H9 (cell line): ENCODE data around the gene ASPHD1. TPM values are rescaled to one million over a fixed set of nuclear protein-coding genes. Genes with fewer than 3 reads are reported as not detected.

Source experiments
- DNase-seq: peaks from one replicate; pipeline ENCODE4 v3.0.0-alpha.2; 2017
- H2AFZ ChIP-seq: one replicate; pipeline ENCODE4 v1.6.1; 2013; ENCODE audit warnings: mild to moderate bottlenecking, low read length, control low read depth, moderate library complexity
- H2AK5ac ChIP-seq: 2 replicates; pipeline ENCODE4 v1.6.1; 2013; ENCODE audit warnings: low read length, control low read depth, mixed read lengths; ENCODE audit not compliant: insufficient read length
- H2BK120ac ChIP-seq: one replicate; pipeline ENCODE4 v1.6.1; 2013; ENCODE audit warnings: low read depth, mild to moderate bottlenecking, low read length, control low read depth, inconsistent platforms; ENCODE audit not compliant: poor library complexity, severe bottlenecking
- H2BK12ac ChIP-seq: 2 replicates; pipeline ENCODE4 v1.6.1; 2013; ENCODE audit warnings: low read length, control low read depth, mixed read lengths, low read depth; ENCODE audit not compliant: insufficient read length
- H2BK15ac ChIP-seq: 2 replicates; pipeline ENCODE4 v1.6.1; 2013; ENCODE audit warnings: low read depth, low read length, control low read depth
- H2BK20ac ChIP-seq: one replicate; pipeline ENCODE4 v1.6.1; 2013; ENCODE audit warnings: low read depth, mild to moderate bottlenecking, low read length, control low read depth, inconsistent platforms; ENCODE audit not compliant: poor library complexity, severe bottlenecking
- H2BK5ac ChIP-seq: 2 replicates; pipeline ENCODE4 v1.6.1; 2013; ENCODE audit warnings: low read length, control low read depth, mixed read lengths; ENCODE audit not compliant: insufficient read length
- H3K14ac ChIP-seq: 2 replicates; pipeline ENCODE4 v1.6.1; 2013; ENCODE audit warnings: low read length, control low read depth; ENCODE audit not compliant: insufficient read depth
- H3K18ac ChIP-seq: 2 replicates; pipeline ENCODE4 v1.6.1; 2013; ENCODE audit warnings: low read depth, mild to moderate bottlenecking, mixed read lengths, low read length, control low read depth; ENCODE audit not compliant: insufficient read length
- H3K23ac ChIP-seq: 2 replicates; pipeline ENCODE4 v1.6.1; 2013; ENCODE audit warnings: low read length, control low read depth, mixed read lengths, low read depth; ENCODE audit not compliant: insufficient read length
- H3K23me2 ChIP-seq: 2 replicates; pipeline ENCODE4 v1.6.1; 2013; ENCODE audit warnings: low read depth, mild to moderate bottlenecking, mixed read lengths, low read length, control low read depth; ENCODE audit not compliant: insufficient read length, poor library complexity, severe bottlenecking
- H3K27ac ChIP-seq: 2 replicates; pipeline ENCODE4 v1.5.1; 2013; ENCODE audit warnings: low read length, control low read depth, mixed read lengths, low read depth; ENCODE audit not compliant: insufficient read length
- H3K27me3 ChIP-seq: 2 replicates; pipeline ENCODE4 v1.6.1; 2013; ENCODE audit warnings: low read length, control low read depth, inconsistent platforms; ENCODE audit not compliant: insufficient read depth
- H3K4ac ChIP-seq: 2 replicates; pipeline ENCODE4 v1.6.1; 2013; ENCODE audit warnings: low read depth, mild to moderate bottlenecking, control low read depth, inconsistent platforms, low read length, moderate library complexity
- H3K4me1 ChIP-seq: 2 replicates; pipeline ENCODE4 v1.6.1; 2013; ENCODE audit warnings: low read length, control low read depth, inconsistent platforms; ENCODE audit not compliant: insufficient read depth
- H3K4me2 ChIP-seq: 2 replicates; pipeline ENCODE4 v1.6.1; 2013; ENCODE audit warnings: low read length, control low read depth, mixed read lengths; ENCODE audit not compliant: insufficient read length, insufficient read depth
- H3K56ac ChIP-seq: 2 replicates; pipeline ENCODE4 v1.6.1; 2013; ENCODE audit warnings: low read depth, mild to moderate bottlenecking, mixed read lengths, low read length, control low read depth; ENCODE audit not compliant: insufficient read length
- H3K79me1 ChIP-seq: 2 replicates; pipeline ENCODE4 v1.6.1; 2013; ENCODE audit warnings: low read depth, mild to moderate bottlenecking, moderate library complexity, low read length, control low read depth, inconsistent platforms; ENCODE audit not compliant: insufficient read depth, poor library complexity, severe bottlenecking
- H3K79me2 ChIP-seq: 2 replicates; pipeline ENCODE4 v1.6.1; 2013; ENCODE audit warnings: low read length, control low read depth, inconsistent platforms; ENCODE audit not compliant: insufficient read depth
- H3K9ac ChIP-seq: 2 replicates; pipeline ENCODE4 v1.6.1; 2013; ENCODE audit warnings: low read length, control low read depth, mixed read lengths; ENCODE audit not compliant: insufficient read length; ENCODE audit errors: extremely low read depth
- H3K9me3 ChIP-seq: one replicate; pipeline ENCODE4 v1.6.1; 2013; ENCODE audit warnings: low read depth, low read length, inconsistent platforms; ENCODE audit not compliant: control insufficient read depth
- H3T11ph ChIP-seq: one replicate; pipeline ENCODE4 v1.6.1; 2013; ENCODE audit warnings: mild to moderate bottlenecking, low read length, control low read depth, inconsistent platforms
- H4K20me1 ChIP-seq: one replicate; pipeline ENCODE4 v1.6.1; 2013; ENCODE audit not compliant: control insufficient read depth, insufficient read length, insufficient read depth
- H4K5ac ChIP-seq: 2 replicates; pipeline ENCODE4 v1.6.1; 2013; ENCODE audit warnings: low read depth, mild to moderate bottlenecking, mixed read lengths, low read length, control low read depth; ENCODE audit not compliant: insufficient read length
- H4K8ac ChIP-seq: replicated peaks from 2 replicates; pipeline ENCODE4 v1.6.1; 2013; ENCODE audit warnings: low read length, control low read depth, mixed read lengths, low read depth; ENCODE audit not compliant: insufficient read length
- H4K91ac ChIP-seq: 2 replicates; pipeline ENCODE4 v1.6.1; 2013; ENCODE audit warnings: low read depth, mild to moderate bottlenecking, moderate library complexity, mixed read lengths, low read length, control low read depth; ENCODE audit not compliant: insufficient read length
- H3K27ac Mint-ChIP-seq, 3 experiments: 2 replicates in 2 of 3; 3 replicates in 1 of 3; pipeline ENCODE4 v1.8.0; 2020 to 2021; ENCODE audit warnings: mixed read lengths in 3 of 3, mild to moderate bottlenecking in 1 of 3, moderate library complexity in 1 of 3
- H3K27me3 Mint-ChIP-seq: 2 replicates; pipeline ENCODE4 v1.8.0; 2021; ENCODE audit warnings: low read depth, mild to moderate bottlenecking, moderate library complexity, mixed read lengths
- H3K36me3 Mint-ChIP-seq, 3 experiments: 2 replicates in 2 of 3; 3 replicates in 1 of 3; pipeline ENCODE4 v1.8.0; 2020 to 2021; ENCODE audit warnings: low read depth in 3 of 3, mixed read lengths in 3 of 3; ENCODE audit not compliant: insufficient read depth in 1 of 3
- H3K4me1 Mint-ChIP-seq, 2 experiments: 2 replicates each; pipeline ENCODE4 v1.8.0; 2020; ENCODE audit warnings: mixed read lengths in 2 of 2
- H3K4me3 Mint-ChIP-seq, 2 experiments: 2 replicates in 1 of 2; 3 replicates in 1 of 2; pipeline ENCODE4 v1.8.0; 2020 to 2021; ENCODE audit warnings: mild to moderate bottlenecking in 2 of 2, mixed read lengths in 2 of 2, moderate library complexity in 1 of 2
- H3K9me3 Mint-ChIP-seq, 2 experiments: 2 replicates in 1 of 2; 3 replicates in 1 of 2; pipeline ENCODE4 v1.8.0; 2020; ENCODE audit warnings: mild to moderate bottlenecking in 2 of 2, mixed read lengths in 2 of 2, moderate library complexity in 1 of 2
- WGBS: extraction: QIAGEN DNeasy Blood & Tissue Kit; methylation state at CpG from one replicate; pipeline ENCODE4 v1.1.7; 2013; ENCODE audit warnings: missing lambda C conversion rate, low lambda C conversion rate, mixed read lengths; ENCODE audit not compliant: insufficient read length; ENCODE audit errors: extremely low coverage; 5-methylcytosine and 5-hydroxymethylcytosine counted together
- total RNA-seq: library from RNA; stranded (reverse); gene quantifications from 2 replicates; pipeline ENCODE4 v1.2.1, GENCODE V29; 2021
- TF ChIP-seq, protein P1 (sequence below): fragments of 200-600 bp; sonication (generic); conservative IDR thresholded peaks from 3 replicates; pipeline ENCODE4 v1.8.0; 2021; ENCODE audit warnings: antibody characterized with exemption, mild to moderate bottlenecking

Gene ASPHD1
- total RNA-seq, 1 experiment from 2014 or later = 16.7 TPM

DNA sequence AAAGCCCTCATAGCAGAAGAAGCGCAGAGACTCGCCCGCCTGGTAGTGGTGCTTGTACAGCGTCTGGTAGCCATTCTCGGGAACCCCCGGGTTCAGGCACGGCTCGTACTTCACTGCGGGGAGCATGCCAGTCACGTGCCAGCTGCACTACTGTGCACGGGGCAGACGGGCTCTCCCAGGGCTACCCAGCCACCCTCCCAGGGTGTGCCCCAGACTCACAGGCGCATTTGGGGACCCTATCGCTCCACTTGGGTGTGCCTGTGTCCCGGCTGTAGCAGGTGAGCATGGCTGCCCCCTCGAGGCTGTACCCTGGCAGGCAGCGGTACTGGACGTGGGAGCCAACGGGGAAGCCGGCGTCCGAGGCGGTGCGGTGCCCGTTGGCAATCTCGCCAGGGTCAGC lies 27.0 kb upstream of the ASPHD1 start:
- H2AK5ac ChIP-seq = no peak overlapping the region
- Mint-ChIP-seq H3K9me3 (no peaks in the 10 kb centered on the region; a peak in 1 of 5 replicates), H3K27me3 (peaks cover 5% of the 10 kb centered on the region), H3K36me3 (peaks cover 0 to 13% (median 10%) of the 10 kb centered on the region in 3 experiments; a peak in 5 of 7 replicates), H3K4me1 (peaks cover 13 to 14% of the 10 kb centered on the region in 2 experiments), H3K4me3 (no peak overlapping the region), H3K27ac (no peak overlapping the region)
- no peak overlapping the region for H4K5ac ChIP-seq
- no peak overlapping the region for H3K4me2 ChIP-seq
- H2AFZ ChIP-seq = no peak overlapping the region
- no peak overlapping the region for H2BK5ac ChIP-seq
- H2BK20ac ChIP-seq = no peak overlapping the region
- H3K56ac ChIP-seq = no peak overlapping the region
- H2BK12ac ChIP-seq = no peak overlapping the region
- H3K9ac ChIP-seq = no peak overlapping the region
- no peaks in the 10 kb centered on the region for H4K20me1 ChIP-seq
- H3K23ac ChIP-seq = no peak overlapping the region
- H4K91ac ChIP-seq = no peak overlapping the region
- no peaks in the 10 kb centered on the region for H3K79me2 ChIP-seq
- no peak overlapping the region for H3K27ac ChIP-seq
- H2BK120ac ChIP-seq = no peak overlapping the region
- no peak overlapping the region for H3T11ph ChIP-seq
- H3K9me3 ChIP-seq = no peaks in the 10 kb centered on the region
- no peaks in the 10 kb centered on the region for H3K4me1 ChIP-seq
- H2BK15ac ChIP-seq = no peak overlapping the region
- no CpG with 5 or more reads among the region's 26 CpGs for WGBS
- no peak overlapping the region for H4K8ac ChIP-seq
- H3K14ac ChIP-seq = no peak overlapping the region
- peaks cover 10% of the 10 kb centered on the region for H3K23me2 ChIP-seq
- TF ChIP-seq, protein P1, sequence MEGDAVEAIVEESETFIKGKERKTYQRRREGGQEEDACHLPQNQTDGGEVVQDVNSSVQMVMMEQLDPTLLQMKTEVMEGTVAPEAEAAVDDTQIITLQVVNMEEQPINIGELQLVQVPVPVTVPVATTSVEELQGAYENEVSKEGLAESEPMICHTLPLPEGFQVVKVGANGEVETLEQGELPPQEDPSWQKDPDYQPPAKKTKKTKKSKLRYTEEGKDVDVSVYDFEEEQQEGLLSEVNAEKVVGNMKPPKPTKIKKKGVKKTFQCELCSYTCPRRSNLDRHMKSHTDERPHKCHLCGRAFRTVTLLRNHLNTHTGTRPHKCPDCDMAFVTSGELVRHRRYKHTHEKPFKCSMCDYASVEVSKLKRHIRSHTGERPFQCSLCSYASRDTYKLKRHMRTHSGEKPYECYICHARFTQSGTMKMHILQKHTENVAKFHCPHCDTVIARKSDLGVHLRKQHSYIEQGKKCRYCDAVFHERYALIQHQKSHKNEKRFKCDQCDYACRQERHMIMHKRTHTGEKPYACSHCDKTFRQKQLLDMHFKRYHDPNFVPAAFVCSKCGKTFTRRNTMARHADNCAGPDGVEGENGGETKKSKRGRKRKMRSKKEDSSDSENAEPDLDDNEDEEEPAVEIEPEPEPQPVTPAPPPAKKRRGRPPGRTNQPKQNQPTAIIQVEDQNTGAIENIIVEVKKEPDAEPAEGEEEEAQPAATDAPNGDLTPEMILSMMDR = no peak
- H3K4ac ChIP-seq = no peak overlapping the region
- no peak for DNase-seq
- no peaks in the 10 kb centered on the region for H3K27me3 ChIP-seq
- H3K79me1 ChIP-seq = no peaks in the 10 kb centered on the region
- H3K18ac ChIP-seq = no peak overlapping the region
